A204.1 (cell line): Measurements from ENCODE around the gene BZW1.
"Not testable (repeated sequence)": the region's sequence is repeated elsewhere in the genome, so short reads cannot be mapped to it uniquely, and the experiment has no call there.

Experiments
- FAIRE-seq: peaks from 2 replicates; lab custom pipeline; 2012; peaks lifted over from hg19 to GRCh38; lab: Jason Lieb, UNC

Gene BZW1

GRCh38 chr2:200791905-200792304, 19.8 kb upstream of the BZW1 start:
- no peak for FAIRE-seq

GRCh38 chr2:200794143-200794542, 17.6 kb upstream of the BZW1 start:
- no peak for FAIRE-seq

- FAIRE-seq, result no peak
Observed at GRCh38 chr2:200795028-200795440, 16.7 kb upstream of the BZW1 start.

GRCh38 chr2:200796561-200796960, 15.1 kb upstream of the BZW1 start:
- FAIRE-seq, result no peak

- FAIRE-seq, result no peak
Observed at GRCh38 chr2:200797242-200797770, 14.4 kb upstream of the BZW1 start.

GRCh38 chr2:200798514-200798913, 13.2 kb upstream of the BZW1 start:
- FAIRE-seq, result no peak

GRCh38 chr2:200800458-200800857, 11.3 kb upstream of the BZW1 start:
- no peak for FAIRE-seq

GRCh38 chr2:200801431-200801830, 10.3 kb upstream of the BZW1 start:
- FAIRE-seq, result not testable (repeated sequence)

- FAIRE-seq, result no peak
Observed at GRCh38 chr2:200809506-200810251, 2.0 kb upstream of the BZW1 start.

GRCh38 chr2:200810252-200810997, 1.3 kb upstream of the BZW1 start:
- FAIRE-seq, result no peak

- no peak for FAIRE-seq
Observed at GRCh38 chr2:200810998-200811332, 745 bp upstream of the BZW1 start.

GRCh38 chr2:200812122-200813022, 662 bp downstream of the BZW1 start:
- FAIRE-seq, result no peak

GRCh38 chr2:200814276-200814815, 2.6 kb downstream of the BZW1 start:
- FAIRE-seq, result no peak

- FAIRE-seq, result no peak
Observed at GRCh38 chr2:200814917-200815316, 3.2 kb downstream of the BZW1 start.

GRCh38 chr2:200818732-200819131, 7.0 kb downstream of the BZW1 start:
- not testable (repeated sequence) for FAIRE-seq

GRCh38 chr2:200820573-200821234, 9.0 kb downstream of the BZW1 start:
- no peak for FAIRE-seq

- FAIRE-seq, result no peak
Observed at GRCh38 chr2:200821686-200822245, 10.1 kb downstream of the BZW1 start.

- FAIRE-seq, result no peak
Observed at GRCh38 chr2:200828104-200828503, 16.4 kb downstream of the BZW1 start.

GRCh38 chr2:200828572-200829257, 17.0 kb downstream of the BZW1 start:
- no peak for FAIRE-seq

GRCh38 chr2:200829258-200829655, 17.5 kb downstream of the BZW1 start:
- FAIRE-seq, result no peak

GRCh38 chr2:200834701-200835100, 23.0 kb downstream of the BZW1 start:
- FAIRE-seq, result no peak
